TTC549 (cell line): ENCODE measurements around the gene SELPLG.
"Not testable (repeated sequence)": the region's sequence is repeated elsewhere in the genome, so short reads cannot be mapped to it uniquely, and the experiment has no call there.

Experiments used
- FAIRE-seq: peaks from 2 replicates; lab custom pipeline; 2012; peaks lifted over from hg19 to GRCh38; lab: Jason Lieb, UNC

The SELPLG gene

DNA sequence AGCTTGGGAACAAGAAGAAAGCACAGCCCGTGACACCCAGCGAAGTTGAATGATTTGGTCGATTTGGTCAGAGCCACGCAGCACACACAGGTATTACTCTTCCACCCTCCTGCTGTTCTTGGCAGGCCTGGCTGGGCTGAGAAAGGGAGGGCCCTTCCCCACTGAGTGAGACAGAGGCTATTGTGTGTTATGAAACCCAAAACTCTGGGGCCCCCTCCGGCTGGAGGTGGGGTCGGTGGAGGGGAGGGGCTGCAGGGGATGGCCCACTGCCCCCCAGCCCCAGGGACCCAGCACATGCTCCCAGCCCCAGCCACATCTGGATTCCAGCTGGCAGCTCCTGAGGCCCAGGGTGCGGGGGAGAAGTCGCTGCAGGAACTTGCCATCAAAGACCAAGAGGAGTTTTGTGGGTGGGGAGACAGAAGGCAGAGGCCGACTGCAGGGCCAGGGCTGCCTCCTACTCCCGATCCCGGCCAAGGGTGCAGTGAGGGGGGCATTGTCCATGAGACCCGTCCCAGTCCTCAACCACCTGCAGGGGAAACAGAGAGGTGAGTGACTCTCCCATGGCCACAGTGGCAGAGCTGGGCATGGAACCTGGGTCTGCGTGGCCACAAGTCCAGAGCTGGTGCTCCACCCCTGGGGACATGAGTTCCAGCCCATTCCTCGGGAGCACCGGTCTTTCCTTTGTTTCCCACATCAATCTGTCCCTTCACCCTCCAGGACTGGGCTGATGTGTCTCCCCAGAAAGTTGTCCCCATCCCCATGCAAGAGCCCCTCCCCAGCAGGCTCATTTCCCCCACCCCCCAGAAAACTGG lies 44.5 kb downstream of the SELPLG start:
- no peak for FAIRE-seq

DNA sequence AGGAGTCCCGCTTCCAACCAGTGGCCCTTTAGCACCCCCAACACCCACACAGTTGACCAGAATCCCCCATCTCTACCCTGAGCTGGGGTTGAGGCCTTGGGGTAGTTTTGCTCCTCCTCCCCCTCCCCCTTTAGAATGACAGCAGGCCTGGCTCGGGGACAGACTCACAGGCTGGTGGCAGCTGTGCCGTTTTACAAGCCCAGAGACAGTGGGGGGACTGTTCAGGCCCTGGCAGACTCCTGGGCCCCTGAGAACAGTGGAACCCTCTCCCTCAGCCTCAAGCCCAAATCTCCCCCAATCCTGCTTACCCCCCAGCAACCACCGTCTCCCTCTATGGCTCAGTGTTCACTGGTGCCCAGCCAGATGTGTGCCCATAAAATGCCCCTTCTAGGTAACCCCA lies 45.9 kb downstream of the SELPLG start:
- no peak for FAIRE-seq

GRCh38 chr12:108586306-108586705 lies 47.4 kb downstream of the SELPLG start:
- no peak for FAIRE-seq

GRCh38 chr12:108585864-108586263 lies 47.8 kb downstream of the SELPLG start:
- no peak for FAIRE-seq

DNA sequence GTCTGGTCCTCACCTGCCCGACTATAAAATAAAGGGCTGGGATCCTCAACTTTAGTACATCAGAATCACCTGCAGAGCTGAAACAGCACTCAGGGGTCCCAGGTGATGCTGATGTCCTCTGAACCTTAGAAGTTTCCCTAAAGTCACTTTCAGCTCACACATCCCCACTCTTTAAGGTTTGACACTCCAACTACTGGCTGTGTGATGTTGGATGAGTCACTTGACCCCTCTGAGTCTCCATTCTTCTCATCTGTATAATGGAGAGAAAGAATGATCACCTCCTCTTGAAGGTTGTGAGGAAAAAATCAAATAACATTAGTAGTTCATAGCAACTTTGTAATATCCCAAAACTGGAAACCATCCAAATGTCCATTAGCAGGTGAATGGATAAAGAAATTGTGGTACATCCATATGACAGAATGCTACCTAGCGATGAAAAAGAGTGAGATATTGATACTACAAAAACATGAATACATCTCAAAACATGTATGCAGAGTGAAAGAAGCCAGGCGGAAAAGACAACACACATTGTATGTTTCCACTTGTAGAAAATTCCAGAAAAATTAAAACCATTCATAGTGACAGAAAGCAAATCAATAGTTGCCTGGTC lies 49.1 kb downstream of the SELPLG start:
- no peak for FAIRE-seq

DNA sequence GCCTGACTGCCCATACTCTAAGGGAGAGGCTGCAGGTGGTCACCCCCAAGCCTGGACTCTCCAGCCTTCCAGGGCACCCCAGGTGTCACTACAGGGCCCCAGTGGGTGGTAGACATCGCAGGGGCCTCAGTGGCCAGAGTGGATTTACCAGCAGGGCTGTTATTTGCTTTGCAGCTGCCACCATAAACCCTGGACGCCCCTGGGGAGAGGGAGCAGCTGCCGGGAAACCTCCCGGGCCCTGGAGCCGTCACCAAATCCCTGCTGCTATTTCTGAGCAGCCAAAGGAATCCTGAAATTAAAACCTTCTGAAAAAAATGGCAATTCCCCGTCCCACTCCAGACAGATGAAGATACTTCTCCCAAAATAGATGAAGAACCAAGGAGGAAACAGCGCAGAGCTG lies 49.7 kb downstream of the SELPLG start:
- FAIRE-seq, result no peak

- FAIRE-seq, result no peak
These were observed 50.5 kb downstream of the SELPLG start for GRCh38 chr12:108582978-108583770.

GRCh38 chr12:108582509-108582908 lies 51.2 kb downstream of the SELPLG start:
- no peak for FAIRE-seq

DNA sequence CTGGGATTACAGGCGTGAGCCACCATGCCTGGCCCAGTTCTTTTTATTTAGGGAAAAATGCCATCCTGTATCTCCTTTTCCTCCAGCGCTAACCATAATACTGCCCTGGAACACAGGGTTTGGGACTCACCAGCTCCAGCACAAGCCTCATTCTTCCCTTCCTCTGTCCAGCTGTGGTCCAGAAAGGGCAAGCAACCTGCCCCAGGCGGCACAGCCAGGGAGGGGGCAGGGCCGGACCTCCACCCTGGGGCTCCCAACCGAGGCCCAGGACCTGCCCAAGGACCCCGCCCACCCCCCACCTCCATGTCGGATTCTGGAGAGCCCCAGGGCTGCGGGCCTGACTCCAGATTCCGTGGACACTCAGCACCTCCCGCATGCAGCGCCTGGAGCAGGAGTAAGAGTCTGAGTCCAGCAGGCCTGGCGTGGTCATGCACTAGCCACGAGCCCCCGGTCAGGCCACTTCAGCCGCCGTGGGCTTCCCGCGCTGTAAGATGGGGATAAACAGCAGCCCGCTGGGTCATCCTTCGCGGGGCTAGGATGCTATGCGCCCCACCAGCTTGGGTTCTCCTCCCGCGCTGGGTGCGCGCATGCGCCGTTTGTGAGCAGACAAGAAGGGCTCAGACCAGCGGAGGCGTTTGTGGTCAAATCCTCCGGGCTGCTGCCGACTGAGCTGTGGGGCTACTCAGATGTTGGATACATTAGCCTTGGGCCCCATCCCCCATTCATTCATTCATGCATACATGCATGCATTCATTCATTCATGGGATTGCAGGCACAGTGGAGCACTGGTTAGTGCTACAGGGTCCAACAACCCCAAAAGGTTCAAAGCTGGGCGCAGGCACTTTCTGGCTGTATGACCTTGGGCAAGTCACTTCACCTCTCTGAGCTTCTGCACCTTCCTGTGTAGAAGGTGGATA lies 52.1 kb downstream of the SELPLG start:
- FAIRE-seq, result no peak

DNA sequence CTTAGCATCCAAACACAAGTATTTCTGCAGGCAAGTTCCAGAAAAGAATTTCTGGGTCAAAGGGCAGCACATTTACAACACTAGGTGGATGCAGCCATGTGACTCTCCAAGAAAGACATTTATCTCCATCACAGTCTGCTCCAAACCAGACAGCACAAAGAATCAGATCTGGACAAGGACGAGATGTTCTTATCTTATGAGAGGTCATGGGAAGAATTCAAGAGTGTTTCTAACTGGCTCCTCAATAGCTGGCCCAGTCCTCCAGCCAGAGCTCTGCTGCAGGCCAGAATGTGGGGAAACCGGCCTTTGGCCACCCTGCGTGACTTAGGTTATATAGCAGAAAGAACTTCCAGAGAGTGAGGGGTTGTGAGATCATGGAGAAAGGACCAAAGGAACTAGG lies 53.2 kb downstream of the SELPLG start:
- FAIRE-seq, result no peak

GRCh38 chr12:108578813-108579212 lies 54.9 kb downstream of the SELPLG start:
- no peak for FAIRE-seq

DNA sequence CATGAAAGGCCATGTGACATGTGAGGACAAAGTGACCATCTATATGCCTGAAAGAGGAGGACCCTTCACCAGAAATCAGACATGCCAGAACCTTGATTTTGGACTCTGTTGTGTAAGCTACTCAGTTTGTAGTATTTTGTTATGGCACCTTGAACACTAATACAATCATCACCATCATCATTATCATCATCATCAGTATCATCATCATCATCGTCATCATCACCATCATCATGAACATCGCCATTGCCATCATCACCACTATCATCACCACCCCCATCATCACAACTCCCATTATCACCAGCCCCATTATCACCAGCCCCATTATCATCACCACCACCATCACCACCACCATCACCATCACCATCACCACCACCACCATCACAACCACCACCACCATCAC lies 55.4 kb downstream of the SELPLG start:
- FAIRE-seq, result no peak

GRCh38 chr12:108577458-108577857 lies 56.2 kb downstream of the SELPLG start:
- FAIRE-seq, result no peak

- FAIRE-seq, result no peak
These were observed 56.9 kb downstream of the SELPLG start for GRCh38 chr12:108576660-108577234.

- no peak for FAIRE-seq
These were observed 58.3 kb downstream of the SELPLG start for GRCh38 chr12:108575199-108575912.

GRCh38 chr12:108574276-108574675 lies 59.4 kb downstream of the SELPLG start:
- FAIRE-seq, result not testable (repeated sequence)

GRCh38 chr12:108573317-108573716 lies 60.4 kb downstream of the SELPLG start:
- no peak for FAIRE-seq

DNA sequence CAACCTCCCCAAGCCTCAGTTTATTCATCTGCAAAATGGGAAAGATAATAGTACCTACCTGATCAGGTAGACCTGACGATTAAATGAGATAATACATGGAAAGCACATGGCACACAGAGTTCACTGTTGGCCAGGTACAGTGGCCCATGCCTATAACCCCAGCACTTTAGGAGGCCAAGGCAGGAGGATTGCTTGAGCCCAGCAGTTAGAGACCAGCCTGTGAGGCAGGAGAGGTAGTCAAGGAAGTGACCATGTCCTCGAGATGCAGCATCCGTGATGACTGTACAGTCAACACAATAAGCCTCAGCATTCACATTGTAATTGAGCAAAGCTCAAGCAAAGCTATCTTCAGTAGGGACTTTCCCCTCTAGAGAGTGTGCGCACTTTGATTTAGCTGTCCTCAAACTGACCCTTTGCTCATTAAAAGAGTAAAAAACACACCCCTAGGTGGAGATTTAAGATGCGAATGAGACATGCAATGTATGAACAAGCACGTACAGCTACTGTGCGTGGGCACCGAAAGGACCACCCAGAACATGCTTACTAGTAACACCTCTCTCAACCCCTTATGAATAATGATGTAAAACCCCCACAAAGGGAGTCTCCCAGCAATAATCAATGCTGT lies 61.4 kb downstream of the SELPLG start:
- no peak for FAIRE-seq
